GM18909 (cell line): ENCODE data around the gene RAB40C.
A peak's percentile ranks its signal among the peaks of the same experiment; 100 is the strongest.

Source experiments
- ATAC-seq: cut with Tn5 transposase; IDR thresholded peaks from one replicate; pipeline ENCODE4 v1.9.1; 2021; ENCODE audit warnings: mild to moderate bottlenecking; ENCODE audit not compliant: unreplicated experiment, poor library complexity

The RAB40C gene

DNA sequence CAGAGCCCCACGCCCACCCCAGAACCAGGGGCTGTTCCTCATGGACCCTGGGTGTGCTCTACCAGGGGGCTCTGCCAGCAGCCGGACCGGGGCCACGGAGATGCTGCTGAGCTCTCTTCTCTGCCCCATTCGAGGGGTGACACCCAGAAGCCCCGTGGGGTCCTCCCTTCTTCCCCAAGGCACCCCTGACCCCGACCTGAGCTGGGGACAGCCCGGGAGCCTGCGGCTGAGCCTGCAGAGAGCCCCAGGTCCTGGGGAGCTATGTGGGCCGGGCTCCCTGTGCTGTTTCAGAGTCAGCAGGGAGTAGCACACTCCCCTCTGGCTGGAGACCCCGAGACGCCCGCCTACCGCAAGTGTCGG, 30.9 kb upstream of the RAB40C start:
- no peak for ATAC-seq

- no peak for ATAC-seq
Measured at GRCh38 chr16:559411-560203, 30.3 kb upstream of the RAB40C start.

- no peak for ATAC-seq
Measured at GRCh38 chr16:560204-560700, 29.6 kb upstream of the RAB40C start, which contains the start of gene PRR35. PRR35 (plus strand) TSS chr16:560394; CDS start chr16:563295, 2,901 bp downstream.

- no peak for ATAC-seq
Measured at GRCh38 chr16:560701-561412, 29.0 kb upstream of the RAB40C start.

DNA sequence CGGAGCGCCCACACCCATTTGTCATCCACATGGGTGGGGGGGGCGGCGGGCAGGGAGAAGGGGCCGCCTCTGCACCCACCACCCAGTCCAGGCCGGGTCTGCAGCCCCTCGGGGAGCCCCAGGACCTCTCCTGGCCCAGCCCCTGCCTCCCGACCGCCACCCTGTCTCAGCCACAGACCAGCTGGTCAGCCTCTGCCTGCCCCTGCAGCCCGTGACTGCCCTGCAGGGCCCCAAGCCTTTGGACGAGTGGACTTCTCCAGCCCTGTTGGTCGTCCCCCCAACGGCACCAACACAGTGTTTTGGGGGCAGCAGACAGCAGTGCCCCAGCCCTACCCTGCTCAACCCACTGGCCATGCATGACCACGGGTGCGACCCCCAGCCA, 28.5 kb upstream of the RAB40C start:
- no peak for ATAC-seq

DNA sequence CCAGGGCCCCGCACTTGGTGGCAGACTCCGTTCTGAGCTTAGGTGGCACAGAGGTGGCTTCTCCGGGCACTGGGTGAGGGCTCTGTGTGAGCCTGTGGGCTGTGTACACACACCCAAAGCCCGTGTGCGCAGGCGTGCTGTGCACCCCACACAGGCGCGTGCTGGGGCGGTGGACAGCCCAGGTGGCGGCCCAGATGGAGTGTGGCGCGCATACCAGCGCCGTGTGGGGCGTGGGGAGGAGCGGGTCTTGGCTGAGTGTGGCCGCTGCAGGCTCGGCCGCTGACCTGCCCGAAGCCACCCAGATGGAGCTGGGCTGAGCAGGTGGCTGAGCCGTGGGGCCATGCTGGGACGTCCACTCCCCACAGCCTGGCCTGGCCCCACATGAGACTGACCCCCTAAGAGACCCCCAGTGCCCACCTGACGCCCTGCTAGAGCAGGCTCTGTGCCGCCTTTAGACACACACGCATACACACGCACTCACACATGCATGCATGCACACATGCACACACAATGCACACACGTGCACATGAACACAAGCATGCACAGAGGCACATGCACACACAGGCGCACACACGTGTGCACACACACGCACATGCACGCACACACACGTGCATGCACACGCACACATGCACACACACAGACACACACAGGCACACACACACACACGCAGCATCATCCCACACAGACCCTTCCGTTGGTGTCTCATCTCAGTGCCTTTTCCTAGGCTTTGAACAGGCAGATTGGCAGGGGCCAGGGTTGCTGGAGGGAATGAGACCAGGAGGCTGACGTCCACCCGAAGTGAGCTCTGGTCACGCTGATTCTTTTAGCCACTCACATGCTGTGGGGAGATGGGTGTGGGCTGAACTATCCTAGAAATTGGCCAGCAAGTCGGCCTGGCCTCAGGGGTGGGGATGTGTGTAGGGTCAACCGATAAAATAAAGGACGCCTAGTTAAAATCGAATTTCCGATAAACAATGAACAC, 27.6 kb upstream of the RAB40C start:
- no peak for ATAC-seq

DNA sequence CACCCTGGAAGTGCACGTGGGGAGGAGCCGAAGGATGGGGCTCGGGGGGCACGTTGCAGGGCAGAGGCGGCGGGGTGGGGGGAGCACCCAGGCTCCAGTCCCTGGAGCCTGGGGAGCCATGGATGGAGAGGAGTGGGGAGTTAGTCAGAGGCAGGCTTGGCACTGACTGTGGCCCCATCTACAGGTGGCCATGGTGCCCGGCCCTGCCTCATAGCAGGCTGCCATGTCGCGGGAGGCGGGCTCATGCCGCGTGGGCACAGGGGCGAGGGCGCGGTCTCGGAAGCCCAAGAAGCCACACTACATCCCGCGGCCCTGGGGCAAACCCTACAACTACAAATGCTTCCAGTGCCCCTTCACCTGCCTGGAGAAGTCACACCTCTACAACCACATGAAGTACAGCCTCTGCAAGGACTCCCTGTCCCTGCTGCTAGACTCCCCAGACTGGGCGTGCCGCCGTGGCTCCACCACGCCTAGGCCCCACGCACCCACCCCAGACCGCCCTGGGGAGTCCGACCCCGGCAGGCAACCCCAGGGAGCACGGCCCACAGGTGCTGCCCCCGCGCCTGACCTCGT, 26.7 kb upstream of the RAB40C start:
- no peak for ATAC-seq

DNA sequence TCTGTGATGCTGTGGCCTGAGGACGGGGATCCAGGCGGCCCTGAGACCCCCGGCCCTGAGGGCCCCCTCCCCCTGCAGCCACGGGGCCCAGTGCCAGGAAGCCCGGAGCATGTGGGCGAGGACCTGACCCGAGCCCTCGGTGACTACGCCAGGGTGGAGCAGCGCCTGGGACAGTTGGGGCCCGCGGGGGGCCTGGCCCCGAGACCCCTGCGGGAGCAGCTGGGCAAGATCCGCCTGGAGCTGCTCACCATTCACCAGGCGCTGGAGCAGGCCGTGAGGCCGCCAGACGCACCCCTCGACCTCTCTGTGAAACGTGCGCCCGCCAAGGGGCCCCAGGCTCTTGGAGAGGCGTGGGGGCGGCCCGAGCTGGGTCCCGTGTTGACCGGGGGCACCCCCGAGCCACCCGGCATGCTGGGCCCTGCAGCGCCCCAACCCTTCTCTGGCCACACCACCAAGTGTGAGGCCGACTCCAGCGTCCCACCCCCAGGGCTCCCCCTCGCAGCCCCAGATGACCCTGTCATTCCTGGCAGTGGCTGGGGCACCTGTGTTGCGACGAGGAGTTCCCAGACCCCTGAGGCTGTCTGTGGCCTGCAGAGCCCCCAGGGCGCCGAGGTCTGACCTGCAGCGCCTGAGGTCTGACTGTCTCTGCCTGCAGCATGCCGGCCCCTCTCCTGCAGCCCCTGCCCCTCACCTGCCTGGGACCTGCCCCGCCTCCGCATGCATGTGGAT, 25.0 kb upstream of the RAB40C start:
- ATAC-seq = no peak

DNA sequence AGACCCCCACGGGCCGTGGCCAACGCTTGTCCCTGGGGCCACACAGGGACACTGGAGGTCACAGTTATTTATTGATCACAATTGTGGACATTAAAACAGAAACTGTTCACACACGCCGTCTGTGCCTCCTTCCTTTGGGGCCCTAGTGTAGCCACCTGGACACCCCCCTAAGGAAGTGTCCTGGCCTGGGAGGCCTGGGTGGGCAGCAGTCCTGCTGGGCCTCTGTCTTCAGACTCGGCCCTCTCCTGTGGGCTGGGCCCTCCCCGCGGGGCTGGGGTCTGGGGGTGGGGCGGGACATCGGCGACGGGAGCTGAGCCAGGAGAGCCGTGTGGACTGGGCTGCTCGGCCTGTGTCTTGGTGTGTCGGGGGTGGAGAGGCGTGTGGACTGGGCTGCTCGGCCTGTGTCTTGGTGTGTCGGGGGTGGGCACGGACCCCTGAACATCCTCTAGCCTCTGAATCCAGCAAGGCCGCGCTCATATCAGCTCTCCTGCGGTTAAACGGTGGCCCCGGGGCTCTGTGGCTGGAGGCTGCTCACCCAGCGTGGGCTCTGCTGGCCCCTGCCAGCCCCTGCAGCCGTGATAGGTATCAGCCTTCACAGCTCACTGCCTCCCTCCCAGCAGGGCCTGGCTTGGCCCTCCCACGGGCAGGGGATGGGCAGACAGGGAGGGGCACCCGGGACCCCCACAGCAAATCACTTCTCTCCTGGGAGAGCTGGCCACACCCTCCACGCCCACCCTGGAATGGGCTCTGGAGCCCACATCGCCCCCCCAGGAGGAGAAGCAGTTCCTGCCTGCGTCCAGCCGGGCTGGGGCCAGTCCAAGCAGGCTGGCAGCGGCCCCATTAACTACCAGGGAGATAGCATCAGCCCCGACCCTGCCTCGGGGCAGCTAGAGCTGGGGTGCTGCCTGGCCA, 24.2 kb upstream of the RAB40C start:
- ATAC-seq = no peak

- ATAC-seq = no peak
Measured at GRCh38 chr16:566475-567372, 23.1 kb upstream of the RAB40C start, which contains the start of gene NHLRC4. NHLRC4 (plus strand) TSS chr16:567005; CDS start chr16:568048, 1,043 bp downstream.

GRCh38 chr16:567373-568256, 22.3 kb upstream of the RAB40C start:
- ATAC-seq = no peak

- ATAC-seq = no peak
Measured at GRCh38 chr16:568401-569258, 21.2 kb upstream of the RAB40C start.

DNA sequence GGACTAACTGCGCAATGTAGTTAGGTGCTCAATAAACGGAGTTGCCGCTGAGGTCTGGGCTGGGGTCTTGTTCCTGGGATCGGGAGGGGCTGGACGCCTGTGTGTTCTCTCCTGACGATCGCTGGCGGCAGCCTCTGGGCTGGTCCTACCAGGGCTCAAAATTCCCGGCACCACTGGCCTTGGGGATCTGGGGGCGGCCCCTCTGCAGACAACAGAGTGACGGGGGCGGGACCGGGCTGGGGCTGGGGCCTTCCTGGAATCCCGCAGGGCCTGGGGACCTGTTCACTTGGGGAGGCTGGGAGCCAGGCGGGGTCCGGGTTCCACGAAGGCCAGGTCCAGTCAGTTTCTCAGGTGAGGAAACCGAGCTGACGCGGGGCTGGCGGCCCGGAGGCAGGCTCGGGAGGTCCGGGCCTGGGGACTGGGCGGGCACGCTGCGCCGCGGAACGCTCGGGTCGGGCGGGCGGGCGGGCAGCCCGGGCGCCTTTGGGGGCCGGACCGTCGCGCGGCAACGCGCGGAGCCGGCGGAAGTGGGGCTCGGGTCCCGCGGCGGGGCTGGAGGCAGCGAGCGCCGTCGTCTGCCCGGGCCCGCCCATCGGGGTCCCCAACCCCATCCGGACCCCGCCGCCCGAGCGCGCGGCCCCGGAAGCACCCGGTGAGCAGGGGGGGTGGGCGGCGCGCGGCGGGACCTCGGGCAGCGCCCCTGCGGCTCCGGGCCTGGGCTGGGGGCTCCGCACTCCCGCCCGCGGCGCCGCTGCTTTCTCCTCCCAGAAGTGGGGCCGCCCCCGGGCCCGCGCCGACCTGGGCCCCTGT, 20.2 kb upstream of the RAB40C start, which contains the start of gene PIGQ:
PIGQ (plus strand) TSS at position 524 of the 810 bp plus-strand sequence. CDS start 4,107 bp downstream, outside the sequence.
- peak; percentile 65 for ATAC-seq

- no peak for ATAC-seq
Measured at GRCh38 chr16:572865-573650, 16.8 kb upstream of the RAB40C start.
